Measurements from ENCODE around the gene PARP16. TPM values are rescaled to one million over a fixed set of nuclear protein-coding genes. Genes with fewer than 3 reads are reported as not detected.

The PARP16 gene
- total RNA-seq, result 1 to 10 TPM; 5.7 to 8.6 (median 6.3) TPM

DNA sequence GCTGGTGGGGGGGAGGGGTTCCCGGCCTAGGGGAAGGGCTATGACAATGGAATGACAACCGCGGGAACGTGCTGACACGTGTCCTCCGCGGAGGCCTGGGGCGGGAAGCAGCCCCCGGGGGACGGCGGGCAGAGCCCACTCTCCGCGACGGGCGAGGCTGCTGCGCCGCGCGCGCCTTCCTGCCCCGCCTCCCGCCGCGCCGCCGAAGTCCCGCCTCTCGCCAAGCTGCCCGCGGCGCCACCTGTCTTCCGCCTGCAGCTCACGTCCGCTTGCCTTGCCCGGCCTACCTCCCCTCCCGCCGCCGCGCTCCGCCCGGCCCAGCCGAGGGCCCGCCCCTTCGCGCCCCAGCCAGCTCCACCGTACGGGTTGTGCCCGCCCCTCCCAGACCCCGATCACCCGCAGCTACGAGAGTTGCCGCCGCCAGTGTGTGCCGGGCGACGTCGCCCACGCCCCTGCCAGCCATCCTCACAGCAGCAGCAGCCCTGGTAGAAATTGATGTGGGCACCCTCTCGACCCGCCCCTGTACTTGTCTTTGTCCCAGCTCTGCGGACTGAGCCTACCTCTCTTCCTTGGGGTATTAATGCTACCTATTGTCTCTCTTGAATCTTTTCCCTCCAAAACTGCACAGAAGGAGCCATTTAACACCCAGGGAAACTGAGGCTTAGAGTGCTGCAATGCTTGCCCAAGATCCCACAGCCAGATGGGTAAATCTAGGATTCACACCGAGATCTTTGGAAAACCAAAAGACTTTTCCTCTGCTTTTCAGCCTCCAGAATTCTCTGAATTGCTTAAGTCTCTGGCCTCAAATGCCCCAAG is at the start of gene PARP16:
Gene PARP16, minus strand, starts transcription at position 180 of the 816 bp plus-strand sequence. CDS start 457 bp downstream, outside the sequence.
- H3K4me3 ChIP-seq, result peak within 1 kb of the TSS; percentile 73 to 88 (median 79)
- intact Hi-C loops (cut with DNase I), result no loop called here
- 2 to 7% methylated on average over 13 to 28 of the region's 62 CpGs for WGBS, 2 donors
- DNase-seq, result peak; percentile 36
- no peaks in the 10 kb centered on the region for H3K36me3 ChIP-seq
- peaks cover 12 to 31% (median 15%) of the 10 kb centered on the region in 3 donors for H3K4me1 ChIP-seq
- TF ChIP-seq CTCF (IDR thresholded peaks at IDR 0.05) (peak; percentile 38 to 85 (median 62)), POLR2A (IDR thresholded peaks at IDR 0.05) (peak in 3 of 4 donors; percentile 19 to 91 (median 81))
- H3K9me3 ChIP-seq, result no peaks in the 10 kb centered on the region
- H3K27me3 ChIP-seq, result no peaks in the 10 kb centered on the region
- H3K27ac ChIP-seq, result peak within 1 kb of the TSS; percentile 88 to 92 (median 90)

DNA sequence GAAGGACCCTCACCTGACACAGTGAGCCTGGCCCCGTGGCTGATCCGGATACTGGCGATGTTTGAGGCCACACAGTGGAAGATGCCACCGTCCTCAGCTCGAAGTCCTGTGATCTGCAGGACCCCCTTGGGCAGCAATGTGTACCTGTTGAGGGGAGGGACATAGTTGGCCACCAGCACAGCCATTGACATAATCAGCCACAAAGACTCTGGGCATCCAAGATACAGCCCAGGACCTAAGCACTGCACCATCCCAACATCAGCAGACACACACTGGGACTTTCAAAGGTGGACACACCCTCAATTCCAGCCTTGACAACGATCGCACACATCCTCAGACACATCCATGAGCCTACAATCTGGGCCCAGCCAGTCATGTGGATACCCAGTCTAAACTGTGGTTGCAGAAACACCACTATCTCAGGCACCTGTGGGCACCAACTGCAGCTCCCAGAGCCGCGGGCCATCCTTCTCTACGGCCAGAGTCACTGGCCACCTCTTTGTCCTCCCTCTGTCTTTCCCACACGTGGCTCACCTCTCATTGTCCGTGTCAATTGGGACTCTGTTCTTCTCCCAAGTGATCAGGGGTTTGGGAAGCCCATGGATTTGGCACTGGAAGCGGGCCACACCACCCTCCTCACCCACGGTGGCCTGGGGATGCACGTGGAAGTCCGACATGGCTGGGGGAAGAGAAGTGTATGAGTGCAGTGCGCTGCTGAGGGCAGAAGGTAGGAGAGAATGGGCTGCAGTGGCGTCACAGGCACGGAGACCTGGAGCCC is 48.8 kb upstream of the PARP16 start:
- Histone ChIP-seq H3K9me3 (no peaks in the 10 kb centered on the region), H3K4me1 (no peaks in the 10 kb centered on the region), H3K27ac (no peak overlapping the region), H3K27me3 (peaks cover 0 to 53% (median 0%) of the 10 kb centered on the region in 4 donors), H3K4me3 (no peak overlapping the region), H3K36me3 (no peaks in the 10 kb centered on the region)
- intact Hi-C loops (cut with DNase I), result no loop called here
- TF ChIP-seq CTCF (IDR thresholded peaks at IDR 0.05), result no peak
- TF ChIP-seq POLR2A (IDR thresholded peaks at IDR 0.05), result no peak
- WGBS, 2 donors, result 77 to 88% methylated on average over 10 to 17 of the region's 19 CpGs
- no peak for DNase-seq

DNA sequence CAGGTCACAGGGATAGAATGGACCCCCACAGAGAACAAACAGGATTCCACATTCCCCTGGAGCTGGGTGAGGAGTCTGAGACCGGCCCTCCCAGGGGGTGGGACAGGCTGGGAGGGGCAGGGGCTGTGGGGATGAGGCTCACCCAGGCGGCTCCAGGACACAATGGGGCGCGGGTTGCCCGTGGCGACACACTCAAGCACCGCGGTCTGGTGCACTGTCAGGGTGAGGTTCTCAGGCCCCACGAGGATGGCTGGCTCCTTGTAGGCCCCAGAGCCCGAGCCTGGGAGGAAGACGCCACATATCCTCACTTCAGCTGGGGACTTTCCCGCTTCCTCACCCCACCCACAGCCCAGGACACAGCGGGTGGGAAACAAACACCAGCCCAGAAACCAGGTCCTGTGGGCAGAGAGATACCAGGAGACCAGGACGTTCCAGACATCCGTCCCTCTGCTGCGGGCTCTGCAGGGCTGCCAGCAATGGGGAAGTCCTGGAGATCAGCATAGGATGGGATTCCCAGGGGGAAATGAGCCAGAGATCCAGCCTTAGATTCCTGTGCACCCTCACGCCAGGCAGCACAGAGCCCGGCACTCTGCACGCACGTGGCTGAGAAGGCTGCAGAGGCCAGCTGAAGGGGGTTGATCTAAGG is 48.0 kb upstream of the PARP16 start:
- Histone ChIP-seq H3K9me3 (no peaks in the 10 kb centered on the region), H3K36me3 (no peaks in the 10 kb centered on the region), H3K27ac (no peak overlapping the region), H3K27me3 (peaks cover 0 to 50% (median 0%) of the 10 kb centered on the region in 4 donors), H3K4me3 (no peak overlapping the region), H3K4me1 (no peaks in the 10 kb centered on the region)
- DNase-seq, result no peak
- intact Hi-C loops (cut with DNase I), result no loop called here
- WGBS, 2 donors, result 68% methylated on average over 5 of the region's 20 CpGs; no CpG with 5 or more reads in 1 of the 2 donors
- TF ChIP-seq POLR2A (IDR thresholded peaks at IDR 0.05) (no peak), CTCF (IDR thresholded peaks at IDR 0.05) (no peak)

- H3K36me3 ChIP-seq, result no peaks in the 10 kb centered on the region
- no peak for TF ChIP-seq POLR2A (IDR thresholded peaks at IDR 0.05)
- TF ChIP-seq CTCF (IDR thresholded peaks at IDR 0.05), result no peak
- no peaks in the 10 kb centered on the region for H3K9me3 ChIP-seq
- H3K27ac ChIP-seq, result no peak overlapping the region
- no peak for DNase-seq
- H3K4me3 ChIP-seq, result no peak overlapping the region
- intact Hi-C loops (cut with DNase I), result no loop called here
- H3K27me3 ChIP-seq, result peaks cover 0 to 44% (median 0%) of the 10 kb centered on the region in 4 donors
- no peaks in the 10 kb centered on the region for H3K4me1 ChIP-seq
- 64% methylated on average over 3 of the region's 5 CpGs; no CpG with 5 or more reads in 1 of the 2 donors for WGBS, 2 donors
Measured at GRCh38 chr15:65333856-65334255, 47.2 kb upstream of the PARP16 start.

All from esophagus squamous epithelium (tissue), 5 donors.